Embryonic facial prominence (tissue), 1 donor: ENCODE data around the gene DBN1.

Experiments used
- DNase-seq: peaks from one replicate; pipeline ENCODE4 v3.0.0-alpha.2; 2016; ENCODE audit errors: extremely low spot score

DBN1 gene

DNA sequence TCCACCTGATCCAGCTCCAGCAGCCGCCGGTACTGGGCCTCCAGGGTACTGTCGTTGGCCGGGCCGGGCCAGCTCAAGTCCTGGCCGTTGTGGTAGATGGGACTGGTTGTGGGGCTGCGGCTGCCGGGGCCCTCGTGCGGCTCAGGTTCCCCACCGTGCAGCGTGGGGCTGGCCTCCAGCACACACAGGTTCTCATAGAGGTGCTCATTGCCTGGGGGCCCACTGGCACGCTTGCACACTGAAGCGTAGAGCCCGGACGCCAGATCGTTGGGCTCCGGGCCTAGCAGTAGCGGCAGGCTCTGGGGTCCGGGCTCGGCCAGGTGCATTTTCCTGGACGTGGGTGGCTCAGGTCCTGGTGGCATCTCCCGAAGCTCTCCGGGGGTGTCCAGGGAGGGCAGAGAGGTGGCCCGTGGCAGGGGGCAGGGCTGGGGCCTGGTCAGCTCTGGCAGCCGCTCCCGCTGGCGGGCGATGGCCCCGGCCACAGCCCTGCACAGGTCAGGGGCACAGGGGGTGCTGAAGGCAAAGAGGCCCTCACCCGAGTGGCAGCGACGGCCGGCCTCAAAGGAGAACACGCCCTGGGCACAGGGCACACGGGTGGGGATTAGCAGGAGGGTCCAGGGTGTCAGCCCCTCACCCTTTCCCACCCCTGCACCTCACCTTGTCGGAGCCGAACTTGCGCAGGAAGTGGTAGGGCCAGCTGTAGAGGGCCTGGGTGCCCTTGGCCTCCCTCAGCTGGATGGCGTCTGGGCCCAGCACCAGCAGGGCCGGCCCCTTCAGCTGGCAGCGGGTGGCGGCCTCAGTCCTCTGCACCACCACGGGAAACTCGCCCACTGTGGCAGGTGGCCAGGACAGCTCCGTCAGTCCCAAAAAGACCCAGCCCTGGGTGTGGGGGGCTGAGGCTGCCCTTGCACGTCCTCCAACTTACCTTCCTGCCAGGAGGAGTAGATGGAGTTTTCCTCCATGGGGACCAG is 30.9 kb upstream of the DBN1 start:
- no peak for DNase-seq

GRCh38 chr5:177503351-177504085 is 30.1 kb upstream of the DBN1 start:
- no peak for DNase-seq

DNA sequence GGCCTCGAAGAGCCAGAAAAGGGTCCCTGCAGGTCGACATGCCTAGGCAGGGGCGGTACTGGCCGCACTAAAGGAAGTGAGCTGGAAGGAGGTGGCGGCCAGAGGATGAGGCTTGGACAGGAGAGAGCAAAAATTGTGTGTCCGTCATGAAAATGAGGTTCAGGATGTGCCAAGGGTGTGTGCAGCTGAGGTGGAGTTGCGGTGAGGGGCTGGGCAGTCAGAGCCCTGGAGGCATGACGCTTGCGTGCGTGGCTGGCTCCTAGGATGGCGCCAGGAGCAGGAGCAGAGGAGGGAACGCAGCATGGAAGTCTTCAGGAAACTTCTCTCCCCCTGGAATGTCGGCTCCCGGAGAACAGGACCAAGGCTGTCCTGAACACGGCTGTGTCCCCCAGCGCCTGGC is 29.5 kb upstream of the DBN1 start:
- no peak for DNase-seq

DNA sequence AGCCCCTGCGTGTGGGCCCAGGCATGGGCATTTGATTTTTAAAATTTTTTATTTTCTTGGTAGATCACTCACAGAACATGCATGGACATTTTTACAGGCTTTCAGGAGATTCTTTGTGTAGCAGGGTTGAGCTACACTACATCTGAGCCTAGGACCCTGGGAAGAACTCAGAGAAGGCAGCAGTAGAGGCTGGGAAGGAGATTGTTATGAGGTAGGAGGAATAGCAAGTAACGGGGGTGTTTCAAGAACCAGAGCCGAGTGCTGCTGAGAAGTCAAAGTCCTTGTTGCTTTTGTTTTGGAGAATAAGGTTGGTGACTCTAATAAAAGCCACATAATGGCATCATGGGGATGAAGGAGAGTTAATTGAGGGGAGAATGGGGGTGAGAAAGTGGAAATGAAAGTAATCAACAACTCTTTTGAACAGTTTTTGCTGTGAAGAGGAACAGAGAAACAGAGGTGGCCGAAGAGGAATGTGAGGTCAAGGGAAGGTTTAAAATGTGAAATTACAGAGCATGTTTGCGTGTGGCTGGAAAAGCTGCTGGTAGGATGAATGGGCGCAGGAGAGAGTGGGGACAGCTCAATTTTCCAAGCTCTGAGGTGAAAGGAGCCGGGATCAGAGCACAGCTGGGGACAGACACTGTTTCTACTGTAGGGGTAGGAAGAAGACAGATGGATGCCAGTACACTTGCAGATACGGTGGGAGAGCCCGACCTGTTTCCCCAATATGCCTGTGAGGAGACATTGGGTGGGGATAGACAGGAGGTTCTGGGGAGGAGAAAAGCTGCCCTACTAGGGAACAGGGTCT is 28.6 kb upstream of the DBN1 start:
- DNase-seq = no peak

DNA sequence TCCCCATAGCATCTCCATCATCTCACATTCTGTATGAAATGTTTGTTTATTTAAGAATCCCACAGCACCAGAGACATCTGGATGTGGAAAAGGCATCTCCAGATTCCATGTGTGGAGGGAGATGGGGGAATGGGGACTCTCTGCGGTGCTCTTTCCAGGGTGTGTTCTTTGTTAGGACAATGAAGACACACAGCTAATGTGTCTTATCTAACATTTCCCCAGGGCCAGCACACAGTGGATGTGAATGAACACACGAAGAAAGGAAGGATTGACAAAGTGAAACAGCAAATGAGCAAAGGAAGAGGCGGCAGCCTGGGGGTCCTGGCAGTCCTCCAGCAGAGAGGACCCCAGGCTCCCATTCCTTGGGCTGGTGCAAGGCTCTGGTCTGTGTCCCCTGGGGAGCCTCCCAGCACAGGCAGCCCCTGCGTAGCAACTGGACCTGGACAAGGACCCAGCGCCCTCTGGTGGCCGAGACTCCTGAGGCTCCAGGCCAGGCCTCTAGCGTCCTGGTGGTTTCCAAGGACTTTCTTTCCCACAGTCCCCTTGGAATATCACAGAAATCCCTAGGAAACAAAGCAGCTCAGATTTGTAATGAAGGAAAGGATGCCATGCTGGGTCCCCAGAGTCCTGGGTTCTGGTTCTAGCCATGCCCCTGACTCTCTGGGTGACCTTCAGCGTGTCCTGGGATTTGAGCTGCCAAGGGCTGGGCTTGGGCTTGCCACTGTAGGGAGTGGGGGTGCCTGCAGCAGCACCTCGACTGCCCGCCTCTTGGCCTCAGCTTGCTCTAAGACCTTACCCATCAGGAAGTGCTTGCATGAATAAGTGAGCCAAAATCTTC is 27.5 kb upstream of the DBN1 start:
- DNase-seq = peak; percentile 56

DNA sequence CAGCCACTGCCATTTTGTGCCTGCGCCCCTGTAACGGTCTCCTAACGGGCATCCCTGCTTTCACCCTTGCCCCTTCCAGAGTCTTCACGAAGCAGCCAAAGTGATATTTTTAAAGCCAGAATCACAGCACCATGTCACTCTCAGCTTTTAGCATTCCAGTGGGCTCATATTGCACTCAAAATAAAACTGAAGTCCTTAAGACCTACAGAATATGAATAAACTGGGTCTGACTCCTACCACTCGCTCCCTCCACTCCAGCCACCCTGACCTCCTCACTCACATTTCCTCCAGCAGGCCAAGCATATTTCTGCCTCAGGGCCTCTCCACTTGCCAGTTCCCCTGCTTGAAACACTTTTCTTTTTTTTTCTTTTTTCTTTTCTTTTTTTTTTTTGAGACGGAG is 26.4 kb upstream of the DBN1 start:
- no peak for DNase-seq

DNA sequence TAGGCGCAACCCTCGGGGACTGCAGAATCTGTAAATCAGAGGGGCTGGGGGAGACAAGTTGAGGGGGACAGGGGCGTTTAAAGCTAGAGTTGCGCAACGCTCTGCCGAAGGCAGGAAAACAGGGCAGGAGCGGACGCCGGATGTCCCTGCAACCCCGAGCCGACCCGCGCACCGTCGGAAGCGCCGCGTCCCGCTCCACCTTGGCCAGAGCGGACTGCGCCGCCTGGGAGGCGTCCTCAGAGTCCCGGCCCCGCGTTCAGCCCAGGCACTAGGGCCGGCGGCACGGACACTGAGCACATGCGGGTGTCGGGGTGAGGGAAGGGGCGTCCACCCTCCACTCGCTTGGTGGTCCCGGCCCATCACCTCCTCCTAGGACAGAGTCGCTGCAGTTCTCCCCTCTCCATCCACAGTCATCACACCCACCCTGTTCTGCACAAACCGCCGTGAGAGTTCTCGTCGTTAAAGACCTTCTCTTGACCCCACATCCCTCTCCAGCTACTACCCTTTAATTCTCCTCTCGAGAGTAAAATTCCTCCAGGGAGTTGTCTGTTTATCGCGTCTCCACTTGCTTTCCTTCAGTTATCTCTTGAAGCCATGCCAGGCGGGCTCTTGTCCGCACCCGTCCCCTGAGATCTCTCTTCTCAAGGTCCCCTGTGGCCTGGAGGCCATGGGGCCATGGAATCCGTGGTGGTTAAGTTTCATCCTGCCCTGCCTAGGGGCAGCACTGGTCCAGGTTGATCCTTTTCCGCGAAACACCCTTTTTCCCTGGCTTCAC is 24.8 kb upstream of the DBN1 start:
- DNase-seq = no peak

GRCh38 chr5:177497292-177498012 is 24.0 kb upstream of the DBN1 start, which contains the start of gene PDLIM7:
Gene PDLIM7 (minus strand): TSS chr5:177497604. CDS start chr5:177496512, 1,092 bp downstream.
- peak; percentile 94 for DNase-seq

- peak; percentile 58 for DNase-seq
These were observed 23.4 kb upstream of the DBN1 start for GRCh38 chr5:177496727-177497291.

DNA sequence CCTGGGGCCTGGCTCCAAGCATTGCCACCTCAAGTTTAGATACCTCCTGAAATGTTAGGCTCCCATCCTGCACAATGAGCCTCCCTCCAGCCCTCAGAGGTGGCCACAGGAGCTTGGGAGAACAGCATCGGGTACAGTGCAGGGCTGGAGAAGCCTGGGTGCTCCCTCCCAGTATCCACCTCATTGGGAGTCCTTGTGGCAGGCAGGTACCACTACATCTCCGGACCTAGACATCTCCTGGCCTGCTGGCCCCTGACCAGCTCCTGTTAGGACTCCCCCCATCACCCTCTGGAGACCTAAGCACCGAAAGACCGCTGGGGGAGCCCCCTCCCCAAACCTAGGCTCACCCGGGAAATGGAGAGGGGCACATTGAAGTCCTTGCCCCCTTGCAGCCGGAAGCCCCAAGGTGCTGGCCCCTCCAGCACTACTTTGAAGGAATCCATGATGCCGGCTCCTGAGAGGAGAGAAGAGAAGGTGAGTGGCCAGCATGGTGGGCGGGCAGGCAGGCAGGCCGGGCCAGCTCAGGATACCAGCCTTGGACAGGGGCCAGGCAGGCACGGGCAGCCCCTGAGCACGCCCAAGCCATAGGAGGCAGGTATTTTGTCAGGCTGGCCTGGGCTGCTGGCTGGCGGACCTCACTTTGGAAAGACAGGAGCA is 22.8 kb upstream of the DBN1 start:
- DNase-seq = no peak

DNA sequence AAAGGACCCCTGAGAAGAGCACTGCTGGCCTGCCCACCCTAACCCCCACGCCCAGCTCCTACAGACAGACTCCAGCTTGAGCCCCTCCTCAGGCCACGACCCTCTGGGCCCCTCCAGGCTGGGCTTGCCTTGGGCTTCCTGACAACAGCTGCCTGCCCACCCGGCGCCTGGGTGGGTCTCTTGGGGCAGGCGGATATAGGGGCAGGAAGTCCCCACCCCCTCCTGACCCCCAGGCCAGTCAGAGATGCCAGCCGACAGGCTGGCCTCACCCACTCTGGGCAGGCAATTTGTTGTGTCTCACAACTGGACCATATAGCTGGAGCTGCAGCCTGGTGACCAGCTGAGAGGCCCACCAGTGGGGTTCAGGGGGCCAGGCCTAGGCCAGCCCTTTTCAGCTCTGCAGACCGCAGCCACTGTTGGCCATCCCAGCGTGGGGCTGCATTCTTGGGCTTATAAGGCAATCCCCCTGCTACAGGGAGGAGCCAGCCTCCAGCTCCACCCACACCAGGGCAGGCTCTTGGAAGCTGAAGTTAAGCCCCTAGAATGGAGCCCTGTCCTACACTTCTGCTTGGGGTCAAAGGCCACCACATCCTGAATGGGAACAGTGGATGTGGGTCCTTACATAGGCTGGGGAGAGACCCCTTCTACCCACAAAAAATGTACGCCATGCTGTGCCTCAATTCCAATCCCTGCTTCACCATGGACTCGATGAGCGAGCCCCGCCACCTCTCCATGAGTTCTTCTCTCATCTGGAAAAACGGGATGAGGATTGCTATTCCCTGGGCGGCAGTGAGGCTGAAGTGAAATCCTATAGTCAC is 22.0 kb upstream of the DBN1 start:
- DNase-seq = no peak

GRCh38 chr5:177494346-177495195 is 21.1 kb upstream of the DBN1 start:
- DNase-seq = no peak

GRCh38 chr5:177493795-177494345 is 20.4 kb upstream of the DBN1 start:
- no peak for DNase-seq

DNA sequence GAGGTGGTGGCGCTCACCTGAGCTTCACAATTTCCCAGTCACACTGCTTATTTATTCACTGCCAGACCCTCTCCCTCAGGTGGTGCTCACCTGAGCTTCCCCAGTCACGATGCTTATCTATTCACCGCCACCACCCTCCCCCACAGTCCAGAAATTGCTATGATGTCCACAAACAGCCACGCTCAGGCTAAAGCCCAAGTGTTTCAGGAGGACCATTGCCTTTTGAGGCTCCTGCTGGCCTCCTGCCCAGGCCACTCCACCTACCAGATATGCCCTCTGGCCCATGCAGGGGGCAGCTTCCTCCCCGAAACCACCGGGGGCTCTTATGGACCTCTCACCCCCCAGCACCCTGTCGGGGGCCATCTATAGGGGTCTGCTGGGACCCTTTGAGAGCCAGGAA is 19.4 kb upstream of the DBN1 start:
- DNase-seq = no peak

DNA sequence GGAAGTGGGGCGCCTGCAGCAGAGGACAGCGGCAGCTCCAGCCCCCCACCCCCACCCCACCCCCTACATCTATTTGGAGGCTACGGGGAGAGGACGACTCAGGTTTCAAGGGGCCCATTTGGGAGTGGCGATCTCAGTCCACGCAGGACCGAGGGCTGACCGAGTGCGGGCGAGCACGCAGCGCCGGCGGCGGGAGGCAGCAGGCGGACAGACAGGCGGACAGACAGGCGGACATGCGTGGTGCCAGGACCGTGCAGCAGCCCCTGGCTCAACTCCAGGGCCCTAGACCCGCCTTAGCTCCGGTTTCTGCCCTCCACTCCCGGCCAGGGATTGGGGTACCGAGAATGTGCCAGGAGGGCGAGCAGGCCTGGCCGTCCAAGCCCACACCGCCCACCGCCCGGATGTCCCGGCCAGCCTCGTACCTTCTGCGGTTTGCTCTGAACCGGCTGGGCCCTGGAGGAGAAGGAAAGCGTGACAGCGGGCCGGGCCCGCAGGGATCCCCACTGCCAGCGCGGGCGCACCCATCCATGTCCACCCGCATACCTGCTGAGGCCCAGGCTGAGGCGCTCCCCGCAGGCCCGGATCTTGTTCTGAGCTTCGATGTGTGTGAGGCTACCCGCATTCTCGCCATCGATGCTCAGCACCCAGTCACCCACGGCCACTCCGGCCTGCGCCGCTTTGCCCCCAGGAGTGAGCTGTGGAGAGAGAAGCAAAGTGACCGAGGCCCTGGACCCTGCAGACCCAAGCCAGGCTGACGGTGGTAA is 18.7 kb upstream of the DBN1 start:
- DNase-seq = no peak

GRCh38 chr5:177491429-177491945 is 18.1 kb upstream of the DBN1 start:
- no peak for DNase-seq
